GM18519 (cell line): ENCODE data around the gene ASH1L.
"Not testable (repeated sequence)": the region's sequence is repeated elsewhere in the genome, so short reads cannot be mapped to it uniquely, and the experiment has no call there.

Source experiments
- ATAC-seq: cut with Tn5 transposase; IDR thresholded peaks from one replicate; pipeline ENCODE4 v1.9.1; 2021; ENCODE audit warnings: mild to moderate bottlenecking, moderate library complexity; ENCODE audit not compliant: unreplicated experiment, low FRiP score

ASH1L gene

DNA sequence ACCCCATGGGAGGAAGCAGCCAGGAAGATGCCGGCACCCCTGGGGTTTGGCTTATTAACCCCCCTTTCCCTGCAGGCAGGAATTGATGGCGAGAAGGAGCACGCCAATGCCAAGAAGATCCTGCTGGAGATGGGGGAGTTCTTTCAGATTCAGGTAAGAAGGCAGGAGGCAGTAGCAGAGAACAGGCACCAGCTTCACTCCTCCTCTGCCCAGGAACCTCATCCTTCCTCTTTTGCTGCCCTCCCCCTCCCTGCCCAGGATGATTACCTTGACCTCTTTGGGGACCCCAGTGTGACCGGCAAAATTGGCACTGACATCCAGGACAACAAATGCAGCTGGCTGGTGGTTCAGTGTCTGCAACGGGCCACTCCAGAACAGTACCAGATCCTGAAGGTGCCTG is 243.1 kb downstream of the ASH1L start:
- no peak for ATAC-seq

DNA sequence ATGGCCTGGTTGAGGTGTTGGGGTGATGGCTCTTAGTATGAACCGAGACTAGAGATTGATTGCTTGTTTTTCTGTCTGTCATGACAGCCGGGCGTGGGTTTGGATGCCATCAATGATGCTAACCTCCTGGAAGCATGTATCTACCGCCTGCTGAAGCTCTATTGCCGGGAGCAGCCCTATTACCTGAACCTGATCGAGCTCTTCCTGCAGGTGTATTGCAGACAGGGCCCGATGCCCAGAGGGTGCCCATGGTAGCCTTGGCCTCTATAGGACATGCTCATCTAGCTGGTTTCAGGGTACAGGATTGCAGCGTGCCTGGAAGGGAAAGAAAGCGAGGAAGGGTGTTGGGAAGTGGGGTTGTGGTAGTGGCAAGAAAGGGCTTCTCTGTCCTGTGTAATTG is 244.5 kb downstream of the ASH1L start:
- ATAC-seq, result no peak

DNA sequence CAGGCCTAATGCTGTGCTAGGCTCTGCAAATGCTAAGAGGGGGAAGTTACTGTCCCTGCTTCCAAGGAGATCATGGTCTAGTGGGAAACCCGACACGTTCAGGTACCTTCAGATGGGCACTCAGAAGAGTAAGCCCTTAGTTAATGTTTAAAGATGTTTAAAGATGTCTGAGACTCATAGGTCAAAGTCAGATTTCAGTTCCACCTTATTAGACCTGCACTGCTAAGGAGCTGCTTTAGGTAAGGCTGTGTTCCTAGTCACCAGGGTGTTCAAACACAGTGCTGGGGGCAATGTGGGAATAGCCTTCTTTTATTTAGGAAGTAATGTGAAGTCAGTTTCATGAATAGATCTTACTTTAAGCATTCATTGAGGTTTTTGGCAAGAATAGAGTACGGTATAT is 245.7 kb downstream of the ASH1L start:
- no peak for ATAC-seq

DNA sequence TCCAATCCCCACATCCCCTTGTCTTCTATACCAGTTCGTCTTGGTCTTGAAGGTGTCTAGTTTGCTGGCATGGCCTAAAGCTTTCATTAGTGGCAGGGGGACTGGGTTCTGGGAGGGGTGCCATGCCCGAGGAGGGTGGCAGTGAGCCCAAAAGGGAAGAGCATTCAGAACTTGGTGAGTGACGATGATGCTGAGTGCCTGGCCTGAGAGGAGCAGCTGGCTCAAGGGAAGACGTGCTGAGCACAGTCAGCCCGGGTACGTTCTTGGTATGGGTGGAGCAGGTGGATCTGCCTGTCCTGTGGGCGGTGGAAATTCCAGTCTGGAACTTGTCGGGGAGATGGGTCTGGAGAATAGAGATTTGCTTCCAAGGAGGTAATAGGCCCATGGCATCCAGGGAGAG is 249.3 kb downstream of the ASH1L start:
- ATAC-seq, result no peak

DNA sequence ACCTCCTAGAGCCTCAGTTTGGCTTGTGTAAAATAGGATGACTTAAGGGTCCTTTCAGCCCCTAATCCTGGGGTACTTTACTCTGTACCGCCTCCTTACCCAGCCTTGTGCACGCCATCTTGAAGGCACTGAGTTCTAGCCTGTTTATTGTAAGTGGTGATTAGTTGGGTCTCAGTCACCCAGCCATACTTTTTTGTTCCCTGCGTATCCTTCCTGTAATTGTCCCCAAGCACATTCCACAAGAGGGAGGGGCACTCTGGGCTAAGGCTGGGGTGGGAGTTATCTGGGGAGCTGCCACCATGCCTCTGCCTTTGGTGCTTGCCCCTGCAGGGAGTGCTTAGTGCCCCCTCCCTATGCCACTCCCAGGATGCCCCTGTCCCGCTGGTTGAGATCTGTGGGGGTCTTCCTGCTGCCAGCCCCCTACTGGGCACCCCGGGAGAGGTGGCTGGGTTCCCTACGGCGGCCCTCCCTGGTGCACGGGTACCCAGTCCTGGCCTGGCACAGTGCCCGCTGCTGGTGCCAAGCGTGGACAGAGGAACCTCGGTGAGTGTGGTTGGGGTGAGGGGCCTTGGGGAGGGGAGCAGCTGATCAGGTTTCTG is 253.1 kb downstream of the ASH1L start:
- no peak for ATAC-seq

DNA sequence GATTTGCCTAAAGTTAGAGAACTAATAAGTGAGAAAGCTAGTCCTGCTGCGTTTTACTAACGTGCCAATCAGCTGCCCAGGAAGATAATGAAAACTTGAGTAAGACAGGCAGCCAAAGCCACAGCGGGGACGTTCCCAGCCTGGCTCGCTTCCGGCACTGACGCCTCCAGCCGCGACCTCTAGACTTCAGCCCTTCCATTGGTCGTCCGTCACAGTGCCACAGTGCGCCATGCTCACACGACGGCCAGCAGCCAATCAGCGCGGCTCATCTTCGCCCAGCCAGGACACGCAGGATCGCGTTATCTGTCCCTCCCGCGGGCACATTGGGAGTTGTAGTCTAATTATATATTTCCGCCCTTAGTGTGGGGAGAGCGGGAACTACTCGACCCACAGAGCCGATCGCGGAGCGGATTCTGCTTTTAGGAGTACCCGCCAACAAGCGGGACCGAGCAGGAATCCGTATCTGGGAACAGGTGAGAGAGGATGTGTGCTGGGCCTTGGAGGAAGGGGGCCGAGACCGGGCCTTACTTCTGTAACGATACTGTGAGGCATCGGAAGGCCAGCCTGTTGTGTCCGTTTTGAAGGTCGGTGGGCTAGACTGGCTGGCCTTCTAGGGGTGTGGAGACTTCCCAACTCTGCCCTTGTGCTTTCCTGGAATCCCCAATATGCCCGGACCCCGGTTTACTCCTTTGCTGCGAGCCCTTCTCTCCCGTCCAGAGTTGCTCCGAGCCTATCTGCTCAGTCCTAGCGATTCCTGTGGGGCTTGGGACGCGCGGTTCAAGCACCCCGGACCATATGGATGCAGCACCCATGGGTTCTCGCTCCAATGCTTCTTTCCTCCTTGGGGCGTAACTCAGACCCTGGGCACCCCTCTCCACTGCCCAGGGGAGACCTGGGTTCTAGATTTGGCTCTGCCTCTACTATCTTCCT is 253.8 kb downstream of the ASH1L start, which contains the start of gene FDPS:
TSS of gene FDPS (plus strand) at position 374 of the 930 bp plus-strand sequence. CDS start 924 bp downstream, outside the sequence.
- peak; percentile 76 for ATAC-seq

DNA sequence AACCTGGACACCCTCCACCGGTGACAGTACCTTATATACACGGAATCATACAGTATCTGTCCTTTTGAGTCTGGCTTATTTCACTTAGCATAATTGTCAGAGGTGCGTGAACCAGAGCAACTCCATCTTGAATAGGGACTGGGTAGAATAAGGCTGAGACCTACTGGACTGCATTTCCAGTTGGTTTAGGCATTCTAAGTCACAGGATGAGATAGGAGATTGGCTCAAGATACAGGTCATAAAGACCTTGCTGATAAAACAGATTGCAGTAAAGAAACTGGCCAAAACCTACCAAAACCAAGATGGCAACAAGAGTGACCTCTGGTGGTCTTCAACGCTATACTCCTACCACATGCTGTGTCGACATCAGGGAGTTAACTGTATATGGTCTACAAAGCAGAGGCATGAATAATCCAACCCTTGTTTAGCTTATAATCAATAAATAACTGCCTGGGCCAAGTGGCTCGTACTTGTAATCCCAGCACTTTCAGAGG is 255.3 kb downstream of the ASH1L start:
- no peak for ATAC-seq

DNA sequence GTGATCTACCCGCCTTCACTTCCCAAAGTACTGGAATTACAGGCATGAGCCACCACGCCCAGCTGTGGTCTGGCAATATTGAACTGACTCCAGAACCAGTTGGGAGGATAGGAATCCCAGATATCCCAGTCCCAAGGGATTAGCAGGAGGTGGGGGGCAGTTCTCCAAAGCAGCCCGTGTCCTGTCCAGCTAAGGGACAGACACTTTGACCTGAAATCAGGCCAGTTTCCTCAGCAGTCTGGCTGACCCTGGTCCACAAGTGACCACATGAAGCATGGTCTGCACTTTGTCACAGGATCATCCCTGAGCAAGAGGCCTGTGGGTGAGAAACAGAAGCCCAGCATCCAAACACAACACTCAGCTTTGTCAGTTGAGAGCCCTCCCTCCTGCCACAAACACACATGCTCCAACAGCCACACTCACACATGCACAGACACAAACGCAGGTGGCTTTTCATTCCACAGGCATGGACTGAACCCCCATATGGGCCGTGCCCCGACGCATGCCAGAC is 256.7 kb downstream of the ASH1L start:
- ATAC-seq, result no peak

DNA sequence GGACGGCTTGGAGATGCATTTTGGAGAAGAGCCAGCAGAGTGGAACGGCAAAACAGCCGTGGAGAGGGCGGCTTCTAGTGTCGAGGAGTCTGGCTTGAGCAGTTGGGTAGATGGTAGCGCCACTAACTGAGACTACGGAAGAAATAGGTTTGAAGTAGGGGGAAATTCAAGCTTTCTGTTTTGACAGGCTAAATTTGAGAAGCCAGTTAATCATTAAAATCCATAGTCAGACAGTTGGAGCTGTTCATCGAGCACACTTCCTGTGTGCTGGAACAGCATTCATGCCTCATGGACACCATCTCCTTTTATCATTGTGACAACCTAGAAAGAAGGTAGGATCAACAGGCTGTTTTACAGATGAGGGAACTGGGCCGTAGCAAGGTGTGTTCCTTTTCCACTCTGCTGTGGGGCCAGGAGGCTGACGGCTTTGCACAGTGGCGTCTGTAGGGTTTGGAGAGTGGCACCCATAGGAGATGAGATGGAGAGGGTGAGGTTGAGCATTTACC is 258.0 kb downstream of the ASH1L start:
- no peak for ATAC-seq

DNA sequence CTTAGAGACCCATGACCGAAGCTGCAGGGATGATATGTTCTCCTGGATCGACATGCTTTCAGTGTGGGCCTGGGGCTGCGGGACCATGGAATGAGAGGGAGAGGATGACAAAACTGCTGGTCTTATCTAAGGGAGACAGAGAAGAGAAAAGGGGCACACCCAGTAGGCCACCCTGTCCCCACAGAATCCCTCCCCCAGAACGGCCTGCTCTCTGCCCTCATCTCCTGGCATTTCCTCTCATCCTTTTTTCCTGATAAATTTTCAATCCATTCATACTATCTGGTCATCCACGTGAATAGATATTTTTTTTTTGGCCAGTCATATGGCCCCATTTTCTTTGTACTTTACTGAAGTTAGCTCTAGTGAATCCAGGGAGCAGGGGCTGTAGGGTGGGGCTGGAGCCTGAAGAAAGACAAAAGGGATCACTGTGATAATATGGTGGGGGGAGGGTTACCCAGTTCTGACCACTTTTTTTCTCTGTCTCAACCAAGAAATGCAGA is 261.2 kb downstream of the ASH1L start, which contains the start of gene PKLR:
TSS of gene PKLR (minus strand) at position 97 of the 500 bp plus-strand sequence. CDS start at position 54, 43 bp downstream.
- ATAC-seq, result no peak

DNA sequence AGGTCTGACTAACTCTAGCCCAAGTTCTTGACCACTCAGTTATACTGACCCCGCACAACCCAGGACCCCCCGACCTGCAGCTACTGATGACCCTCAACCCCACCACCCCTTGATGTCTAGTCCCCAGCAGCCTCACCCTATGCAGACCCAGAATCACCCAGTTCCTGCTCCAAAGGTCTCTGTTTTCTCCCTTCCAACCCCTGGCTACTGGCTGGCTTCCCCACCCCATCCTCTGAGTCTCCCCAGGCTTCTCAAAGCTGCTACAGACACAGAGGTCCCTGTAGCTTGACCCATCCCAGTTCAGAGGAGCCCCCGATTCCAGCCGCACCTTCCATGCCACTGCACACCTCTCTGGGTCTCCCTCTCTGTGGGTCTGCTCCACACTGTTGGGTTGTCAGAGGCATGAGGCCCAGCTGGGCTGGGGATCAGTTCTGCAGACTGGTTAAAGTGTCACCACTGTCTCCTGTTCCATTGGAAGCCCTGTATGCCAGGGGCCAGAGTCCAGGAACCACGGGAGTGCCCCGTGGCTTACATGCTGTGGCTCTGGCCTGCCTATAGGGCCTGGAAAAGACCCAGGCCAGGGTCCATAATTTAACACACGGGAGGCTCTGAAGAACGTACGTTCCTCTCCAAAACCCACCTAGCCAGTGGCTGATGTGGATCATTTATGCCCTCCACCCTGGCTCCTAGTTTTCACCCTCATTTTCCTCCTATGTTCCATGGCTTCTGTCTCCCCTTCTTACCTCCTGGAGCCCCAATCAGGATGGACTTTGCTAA is 261.9 kb downstream of the ASH1L start:
- no peak for ATAC-seq

DNA sequence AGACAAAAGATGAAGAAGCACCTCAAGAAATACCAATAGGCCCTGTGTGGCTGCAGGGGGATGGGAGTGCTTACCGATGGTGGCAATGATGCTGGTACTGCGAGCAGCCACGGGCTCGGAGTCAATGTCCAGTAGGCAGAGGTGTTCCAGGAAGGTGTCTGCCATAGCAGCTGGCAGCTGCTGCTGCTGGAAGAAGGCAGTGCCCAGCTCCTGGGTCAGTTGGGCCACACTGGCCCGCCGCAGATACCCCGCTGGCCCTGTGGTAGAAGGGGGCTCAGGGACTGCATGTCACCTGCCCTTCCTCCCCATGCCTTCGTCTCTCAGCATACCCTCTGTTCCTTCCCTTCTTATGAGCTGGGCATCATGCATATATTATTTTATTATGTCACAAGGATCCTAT is 262.6 kb downstream of the ASH1L start:
- ATAC-seq, result no peak

DNA sequence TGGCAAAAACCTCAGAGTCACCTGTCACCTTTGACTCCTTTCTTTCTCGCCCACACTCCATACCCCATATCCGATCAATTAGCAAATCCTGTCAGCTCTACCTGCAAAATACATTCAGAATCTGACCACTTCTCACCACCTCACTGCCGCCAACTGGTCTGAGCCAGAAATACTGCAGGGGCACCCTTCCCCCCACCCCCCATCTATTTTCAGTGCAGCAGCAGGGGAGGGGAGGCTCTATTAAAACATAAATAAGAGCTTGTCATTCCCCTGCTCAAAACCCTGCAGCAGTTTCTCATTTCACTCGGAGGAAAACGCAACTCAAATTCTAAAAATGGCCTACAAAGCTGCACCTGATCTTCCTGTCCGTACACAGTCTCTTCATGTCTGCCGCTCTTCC is 265.2 kb downstream of the ASH1L start:
- no peak for ATAC-seq

DNA sequence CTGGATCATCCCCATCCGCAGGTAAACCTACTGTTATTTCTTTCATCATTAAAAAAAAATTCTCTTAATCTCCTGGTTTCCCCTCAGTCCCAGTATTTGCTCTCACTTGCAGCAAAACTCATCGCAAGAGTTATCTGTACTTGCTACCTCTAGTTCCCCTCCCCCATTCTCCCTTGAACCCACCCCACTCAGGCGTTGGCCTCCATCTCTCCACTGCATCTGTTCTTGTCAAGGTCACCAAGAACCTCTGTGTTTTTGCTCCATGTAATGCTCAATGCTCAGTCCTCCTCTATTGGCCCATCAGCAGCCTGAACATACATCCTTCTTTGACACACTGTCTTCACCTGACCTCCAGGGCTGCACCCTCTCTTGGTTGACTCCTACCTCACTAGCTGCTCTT is 265.9 kb downstream of the ASH1L start:
- ATAC-seq, result no peak

DNA sequence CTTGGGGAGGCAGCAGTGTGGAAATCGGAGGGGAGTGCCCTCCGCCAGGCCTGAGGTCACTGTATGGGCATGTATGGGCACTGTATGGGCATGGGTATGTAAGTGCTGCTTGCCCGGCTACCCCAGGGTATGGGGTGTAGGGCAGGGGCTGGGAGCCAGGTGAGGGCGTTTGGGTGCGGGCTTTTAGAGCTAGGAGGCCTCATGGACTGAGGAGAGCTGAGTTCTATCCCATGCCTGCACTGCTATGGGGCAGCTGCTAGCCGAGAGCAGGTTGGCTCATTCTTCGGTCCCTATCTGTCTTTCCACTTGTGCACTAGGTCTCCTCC is 266.7 kb downstream of the ASH1L start:
- ATAC-seq, result no peak

DNA sequence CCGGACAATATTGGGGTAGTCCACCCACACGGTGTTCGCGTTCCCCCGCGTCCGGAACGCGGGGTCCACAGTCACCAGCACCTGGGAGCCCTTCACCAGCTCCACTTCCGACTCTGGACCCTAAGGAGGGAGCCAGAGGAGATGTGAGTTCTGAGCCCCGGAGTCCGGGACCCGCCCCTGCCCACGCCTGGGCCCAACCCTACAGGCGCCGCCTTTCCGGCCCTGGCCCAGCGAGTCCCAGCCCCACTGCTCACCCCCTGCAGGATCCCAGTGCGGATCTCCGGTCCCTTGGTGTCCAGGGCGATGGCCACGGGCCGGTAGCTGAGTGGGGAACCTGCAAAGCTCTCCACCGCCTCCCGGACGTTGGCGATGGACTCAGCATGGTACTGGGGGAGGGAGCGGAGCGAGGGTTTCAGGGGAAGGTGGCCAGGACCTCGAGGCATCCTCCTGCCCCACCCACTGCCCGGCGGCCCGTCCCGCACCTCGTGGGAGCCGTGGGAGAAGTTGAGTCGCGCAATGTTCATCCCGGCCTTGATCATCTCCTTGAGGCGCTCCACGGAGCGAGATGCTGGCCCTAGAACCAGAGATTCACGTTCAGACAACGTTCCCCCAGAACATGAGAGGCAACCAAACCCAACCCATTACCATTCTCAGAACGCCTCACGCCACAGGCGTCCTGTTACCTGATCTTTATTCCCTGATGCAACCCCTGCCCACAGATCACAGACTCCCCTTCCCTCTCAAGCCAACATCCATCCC is 267.2 kb downstream of the ASH1L start:
- no peak for ATAC-seq

DNA sequence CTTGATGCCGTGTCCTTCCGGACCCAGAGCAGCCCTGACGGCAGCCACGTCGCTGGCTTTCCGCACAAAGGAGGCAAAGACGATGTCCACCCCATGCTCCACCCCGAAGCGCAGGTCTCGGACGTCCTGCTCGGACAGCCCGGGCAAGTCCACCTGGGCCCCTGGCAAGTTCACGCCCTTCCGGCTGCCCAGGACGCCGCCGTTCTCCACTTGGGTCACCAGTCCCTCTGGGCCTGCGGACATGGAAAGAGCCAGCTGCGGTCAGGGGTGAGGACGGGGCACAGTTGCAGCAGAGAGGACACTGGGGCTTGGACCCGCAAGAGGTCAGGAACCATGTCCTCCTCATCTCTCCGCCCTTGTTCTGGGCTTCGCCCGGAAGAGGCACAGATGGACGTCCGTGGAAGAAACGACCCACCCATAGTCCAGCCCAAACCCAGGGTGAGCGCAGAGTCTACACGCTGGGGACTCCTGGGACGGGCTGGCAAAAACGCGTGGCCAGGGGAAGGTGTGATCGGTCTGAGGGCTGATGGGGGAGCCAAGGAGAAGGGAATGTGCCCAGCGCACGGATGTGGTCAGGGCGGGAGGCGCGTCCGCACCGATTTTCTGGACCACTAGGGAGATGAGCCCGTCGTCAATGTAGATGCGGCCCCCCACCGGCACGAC is 268.0 kb downstream of the ASH1L start:
- ATAC-seq, result no peak

DNA sequence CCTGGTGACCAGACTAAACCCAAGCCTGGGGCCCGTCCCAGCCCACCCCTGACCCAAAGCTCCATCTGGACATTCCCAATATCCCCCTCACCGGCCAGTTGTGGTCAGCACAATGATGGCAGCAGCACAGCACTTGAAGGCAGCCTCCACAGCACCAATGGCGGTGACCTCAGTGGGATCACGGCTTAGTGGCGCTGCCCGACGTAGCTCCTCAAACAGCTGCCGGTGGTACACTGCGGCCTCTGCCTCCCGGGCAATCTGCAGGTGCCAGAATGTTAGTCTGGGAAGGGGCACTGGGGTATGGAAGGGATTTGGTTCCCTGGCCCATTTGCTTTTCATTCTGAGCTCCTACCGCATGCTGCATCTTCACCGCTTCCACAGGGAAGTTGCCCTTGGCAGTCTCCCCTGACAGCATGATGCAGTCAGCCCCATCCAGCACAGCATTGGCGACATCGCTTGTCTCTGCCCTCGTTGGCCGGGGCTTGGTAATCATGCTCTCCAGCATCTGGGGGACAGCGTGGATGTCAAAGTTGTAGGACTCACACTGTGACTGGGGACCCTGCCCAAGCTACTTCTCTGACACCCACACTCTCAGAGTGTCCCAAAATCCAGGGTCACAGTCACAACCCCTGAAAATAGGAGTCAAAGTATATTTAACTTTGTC is 269.4 kb downstream of the ASH1L start:
- no peak for ATAC-seq

DNA sequence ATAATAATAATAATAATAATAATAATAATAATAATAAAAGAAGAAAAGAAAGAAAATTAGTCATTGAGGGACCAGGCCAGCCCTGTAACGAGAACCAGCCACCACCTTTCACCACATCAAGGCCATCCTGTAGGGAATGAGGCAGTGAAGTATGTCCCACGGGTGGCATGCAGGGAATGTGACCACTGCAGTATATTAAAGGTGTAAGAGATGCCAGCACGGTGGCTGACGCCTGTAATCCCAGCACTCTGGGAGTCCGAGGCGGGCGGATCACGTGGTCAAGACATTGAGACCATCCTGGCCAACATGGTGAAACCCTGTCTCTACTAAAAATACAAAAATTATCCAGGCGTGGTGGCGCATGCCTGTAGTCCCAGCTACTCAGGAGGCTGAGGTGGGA is 271.6 kb downstream of the ASH1L start:
- not testable (repeated sequence) for ATAC-seq
